SKM-1 (cell line): ENCODE data around the gene FAM227A.

Experiments used
- DNase-seq: peaks from one replicate; lab custom pipeline; 2025; ENCODE audit not compliant: unreplicated experiment; lab: John Stamatoyannopoulos, UW

FAM227A gene

GRCh38 chr22:38656256-38657044, at the start of gene FAM227A, which contains the start of gene CBY1:
Gene FAM227A (minus strand): TSS chr22:38656392. CDS start chr22:38650168, 6,224 bp downstream.
Gene CBY1 (plus strand): TSS chr22:38656638. CDS start chr22:38668055, 11,417 bp downstream.
- DNase-seq, result peak; percentile 81

GRCh38 chr22:38705235-38706100, 49.3 kb upstream of the FAM227A start, which contains the start of gene GTPBP1:
Gene GTPBP1 (plus strand): TSS chr22:38705944. CDS start chr22:38705956, 12 bp downstream.
- DNase-seq, result peak; percentile 99

DNA sequence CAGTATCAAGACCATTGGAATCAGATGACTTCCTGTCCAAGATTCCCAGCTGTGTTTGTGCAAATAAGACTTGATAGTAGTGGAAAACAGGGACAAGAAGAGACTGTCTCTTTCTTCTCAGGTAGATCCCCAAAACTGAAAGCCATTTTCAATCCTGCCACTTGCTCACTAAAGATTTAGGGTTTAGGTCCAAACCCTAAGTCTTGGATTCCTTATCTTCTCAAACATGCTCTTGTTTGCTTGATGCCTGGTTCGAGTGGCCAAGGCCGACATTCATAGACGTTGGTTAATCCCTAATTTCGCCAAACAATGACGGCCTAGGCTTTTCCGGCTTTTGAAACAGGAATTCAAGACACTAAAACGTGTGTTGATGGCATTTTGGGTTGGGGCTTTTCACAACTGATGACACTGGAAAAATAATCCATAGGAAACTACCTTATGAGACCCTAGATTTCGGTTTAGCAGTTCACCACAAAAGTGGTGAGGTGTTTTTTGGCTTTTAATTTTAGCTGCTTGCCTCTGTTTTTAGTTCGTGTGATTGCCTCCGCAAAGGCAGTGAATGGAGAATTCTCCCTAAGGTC, 48.6 kb upstream of the FAM227A start:
- DNase-seq, result no peak

DNA sequence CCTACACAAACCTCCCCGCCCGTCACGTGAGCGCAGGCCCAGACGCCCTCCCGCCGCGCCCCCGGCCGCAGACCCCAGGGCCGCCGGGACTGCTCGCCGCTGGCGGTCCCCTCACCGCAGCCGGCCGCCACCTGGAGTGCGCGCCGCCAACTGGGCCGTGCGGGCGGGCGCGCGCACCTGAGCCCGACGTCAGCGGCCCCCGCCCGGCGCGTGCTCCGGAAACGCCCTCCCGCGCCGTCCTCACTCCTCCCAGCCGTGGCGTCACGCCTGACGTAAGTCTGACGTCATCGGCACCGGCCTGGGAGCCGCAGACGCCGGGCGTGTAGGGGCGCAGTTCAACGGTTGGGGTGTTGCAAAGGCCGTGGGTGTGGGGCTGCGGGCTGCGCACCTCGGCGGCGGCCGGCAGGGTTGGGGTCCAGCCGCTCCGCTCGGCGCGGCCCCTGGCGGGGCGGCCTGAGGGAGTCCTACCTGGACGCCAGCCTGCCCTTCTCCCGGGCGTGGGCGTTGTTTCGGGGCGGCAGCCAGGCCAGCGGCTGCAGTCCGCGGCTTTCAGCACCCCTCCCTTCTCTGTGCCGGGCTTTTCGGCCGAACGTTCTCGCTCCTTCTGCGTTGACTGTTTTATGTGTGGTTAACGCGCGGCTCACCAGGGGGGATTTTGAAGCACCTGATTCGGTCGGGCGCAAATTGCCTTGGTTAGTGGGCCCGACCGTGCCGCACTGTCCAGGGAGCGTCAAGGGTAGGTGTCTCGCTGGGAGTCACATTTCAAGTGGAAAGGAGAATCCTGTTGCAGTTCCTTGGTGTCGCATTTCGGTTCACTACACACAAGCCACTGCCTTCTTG, 44.8 kb upstream of the FAM227A start, which contains the start of gene JOSD1:
TSS of gene JOSD1 (minus strand) at position 155 of the 840 bp plus-strand sequence. CDS start 956 bp downstream, outside the sequence.
- peak; percentile 56 for DNase-seq

DNA sequence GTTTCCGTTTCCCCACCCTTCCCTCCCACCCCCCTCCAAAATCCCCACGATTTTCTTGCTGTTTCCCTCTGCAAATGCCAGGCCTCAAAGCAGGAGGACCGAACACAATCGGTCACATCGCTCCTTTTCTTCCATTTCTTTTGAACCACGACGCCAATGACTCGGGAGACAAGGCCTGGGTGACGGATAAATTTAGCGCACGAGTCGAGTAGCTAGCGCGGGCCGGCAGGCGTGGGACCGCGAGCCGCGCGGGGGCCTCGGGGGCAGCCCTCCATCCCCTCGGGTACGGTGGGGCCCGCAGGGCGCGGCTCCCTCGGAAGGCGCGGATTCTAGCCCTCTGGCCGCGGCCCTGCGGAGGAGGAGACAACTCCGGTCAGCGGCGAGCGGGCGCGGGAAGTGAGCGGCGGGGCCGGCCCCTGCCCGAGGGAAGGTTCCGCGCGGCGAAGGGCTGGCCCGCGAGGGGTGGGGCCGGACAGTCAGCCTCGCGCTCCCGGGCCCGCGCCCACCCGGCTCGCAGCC, 44.1 kb upstream of the FAM227A start:
- DNase-seq, result peak; percentile 27

- no peak for DNase-seq
These were observed 43.6 kb upstream of the FAM227A start for GRCh38 chr22:38699784-38700183.

DNA sequence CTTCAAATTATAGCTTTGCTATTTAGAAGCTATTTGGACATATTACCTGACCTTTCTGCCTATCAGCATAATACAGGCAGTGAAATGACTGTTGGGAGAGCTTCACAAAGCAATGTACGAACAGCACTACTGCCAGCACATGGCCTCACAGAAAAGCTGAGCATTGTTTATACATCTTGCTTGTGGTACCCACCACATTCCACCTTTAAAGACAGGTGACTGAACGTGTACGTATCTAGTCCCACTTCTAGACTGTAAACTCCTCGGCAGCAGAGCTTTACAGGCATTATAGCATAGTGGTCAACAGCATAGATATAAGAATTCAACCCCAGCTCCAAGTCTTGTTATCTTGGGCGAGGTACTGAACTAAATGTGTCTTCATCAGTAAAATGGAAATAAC, 43.0 kb upstream of the FAM227A start:
- DNase-seq, result no peak

DNA sequence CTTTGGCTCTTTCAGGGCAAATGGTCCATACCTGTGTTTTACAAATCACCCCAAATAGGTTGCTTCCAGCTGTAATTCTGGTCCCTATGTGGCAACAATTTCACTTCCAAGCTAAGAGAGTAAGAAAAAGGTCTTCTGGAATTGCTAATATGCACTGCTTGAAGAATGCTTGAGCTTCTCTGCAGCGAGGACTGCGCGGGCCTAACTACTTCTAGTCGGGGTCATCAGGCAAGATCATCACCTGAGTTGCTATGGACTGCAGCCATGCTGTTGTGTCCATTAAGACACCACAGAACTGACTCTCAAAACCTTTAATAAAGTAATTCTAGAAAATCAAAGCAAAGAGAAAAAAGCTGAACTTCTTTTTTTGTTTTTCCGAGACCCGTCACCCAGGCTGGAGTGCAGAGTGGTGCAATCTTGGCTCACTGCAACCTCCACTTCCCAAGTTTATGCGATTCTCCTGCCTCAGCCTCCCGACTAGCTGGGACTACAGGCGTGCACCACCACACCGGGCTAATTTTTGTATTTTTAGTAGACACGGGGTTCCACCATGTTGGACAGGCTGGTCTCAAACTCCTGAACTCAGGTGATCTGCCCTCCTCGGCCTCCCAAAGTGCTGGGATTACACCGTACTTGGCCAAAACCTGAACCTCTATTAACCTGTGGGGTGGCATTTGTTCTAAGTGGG, 42.4 kb upstream of the FAM227A start:
- no peak for DNase-seq

- DNase-seq, result no peak
These were observed 41.4 kb upstream of the FAM227A start for GRCh38 chr22:38697425-38698089.

DNA sequence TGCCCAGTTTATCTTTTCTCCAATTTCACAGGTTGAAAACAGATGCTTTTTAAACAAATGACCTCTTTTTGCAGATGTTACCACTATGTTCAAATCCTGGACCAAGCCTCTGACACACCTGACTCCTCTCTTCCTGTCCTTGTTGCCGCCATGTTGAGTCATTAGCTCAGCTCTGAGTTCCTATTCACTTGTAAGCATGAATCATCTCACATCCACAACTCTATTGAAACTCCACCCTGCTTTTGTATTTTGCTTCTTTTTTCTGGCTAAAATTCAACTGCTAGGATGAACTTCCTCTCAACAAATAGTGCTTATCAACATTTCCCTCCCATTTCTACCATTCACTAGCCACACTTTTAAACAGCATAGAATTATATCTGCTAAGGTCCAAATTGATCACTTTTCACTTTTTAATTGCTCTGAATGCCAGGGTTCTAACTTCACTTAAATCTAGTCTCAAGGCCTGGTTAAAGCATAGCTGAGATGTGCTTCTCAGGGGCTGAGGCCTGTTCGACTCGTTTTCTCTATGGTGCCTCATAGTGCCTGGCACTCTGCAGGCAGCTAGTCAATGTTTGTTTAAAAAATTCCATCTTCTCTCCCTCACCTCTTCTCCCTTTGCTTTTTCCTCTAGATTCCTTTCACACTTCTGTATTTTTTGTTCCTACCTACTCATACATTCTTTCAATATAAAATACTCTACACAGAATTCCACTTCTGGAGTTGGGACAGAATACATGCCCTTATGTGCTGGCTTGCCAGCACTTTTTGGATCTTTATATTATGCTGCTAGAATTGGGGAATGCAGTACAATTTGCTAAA, 40.6 kb upstream of the FAM227A start:
- no peak for DNase-seq

GRCh38 chr22:38694940-38695339, 38.7 kb upstream of the FAM227A start:
- DNase-seq, result no peak

- DNase-seq, result no peak
These were observed 37.9 kb upstream of the FAM227A start for GRCh38 chr22:38694049-38694448.

- DNase-seq, result no peak
These were observed 33.5 kb upstream of the FAM227A start for GRCh38 chr22:38689651-38690050.

DNA sequence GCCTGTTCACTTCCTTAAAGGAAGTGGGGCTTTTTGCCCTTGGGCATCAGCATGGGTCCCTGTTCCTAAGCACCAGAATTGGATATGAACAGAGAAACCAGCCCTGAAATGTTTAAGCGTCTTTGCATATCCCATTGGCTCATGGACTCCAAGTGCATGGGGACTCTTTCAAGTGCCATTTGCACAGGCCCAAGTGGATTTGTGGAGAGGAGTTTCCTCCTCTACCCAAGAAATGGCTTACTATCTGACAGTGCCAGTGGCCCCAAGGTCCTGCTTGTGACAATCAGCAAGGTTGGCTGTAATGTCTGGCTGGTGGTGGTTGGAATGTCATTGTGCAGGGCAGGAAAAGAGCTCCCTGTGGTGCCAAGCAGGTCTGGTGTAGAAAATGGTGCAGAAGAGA, 29.6 kb upstream of the FAM227A start:
- DNase-seq, result no peak

DNA sequence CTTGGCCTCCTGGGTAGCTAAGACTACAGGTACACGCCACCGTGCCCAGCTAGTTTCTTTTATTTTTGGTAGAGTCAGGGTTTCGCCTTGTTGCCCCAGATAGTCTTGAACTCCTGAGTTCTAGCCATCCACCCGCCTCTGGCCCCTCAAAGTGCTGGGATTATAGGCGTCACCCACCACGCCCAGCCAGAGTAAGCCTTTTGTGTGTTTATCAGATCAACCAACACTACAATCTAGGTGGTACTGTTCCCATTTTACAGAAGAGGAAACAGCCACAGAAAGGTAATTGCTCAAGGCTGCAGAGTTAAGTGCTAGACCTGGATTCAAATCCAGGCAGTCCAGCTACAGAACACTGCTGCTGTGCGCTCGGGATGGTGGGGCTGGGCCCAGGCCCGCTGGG, 28.7 kb upstream of the FAM227A start:
- no peak for DNase-seq

DNA sequence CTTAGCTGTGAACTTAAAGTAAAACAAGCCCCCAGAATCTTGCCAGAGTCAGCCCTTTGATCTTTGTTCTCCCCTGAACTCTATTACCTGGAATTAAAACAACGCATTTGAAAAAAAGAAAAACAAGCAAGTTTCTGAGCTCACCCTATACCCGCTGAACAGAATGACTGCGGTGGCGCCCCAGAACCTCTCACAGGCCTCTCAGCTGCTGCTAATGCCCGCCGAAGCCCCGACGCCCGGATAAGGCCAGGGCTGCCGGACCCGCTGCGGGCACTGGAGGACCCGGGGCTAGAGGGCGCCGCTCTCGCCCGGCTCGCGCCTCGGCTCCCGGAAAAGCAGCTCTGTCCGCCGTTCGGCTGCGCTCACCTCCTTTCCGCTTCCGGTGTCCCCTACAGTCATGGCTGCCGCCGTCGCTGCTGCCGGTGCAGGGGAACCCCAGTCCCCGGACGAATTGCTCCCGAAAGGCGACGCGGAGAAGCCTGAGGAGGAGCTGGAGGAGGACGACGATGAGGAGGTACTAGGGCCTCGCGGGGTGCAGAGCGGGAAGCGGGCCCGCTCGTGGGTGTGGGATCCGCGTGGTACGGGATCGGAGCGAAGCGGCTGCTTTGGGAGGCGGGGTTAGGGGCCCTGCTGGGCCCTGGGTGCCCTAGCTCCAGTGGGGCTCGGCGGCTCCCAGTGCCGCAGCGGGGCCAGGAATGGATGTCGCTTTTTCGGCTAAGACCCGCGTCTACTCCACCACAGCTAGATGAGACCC, 25.6 kb upstream of the FAM227A start, which contains the start of gene TOMM22:
TSS of gene TOMM22 (plus strand) at position 376 of the 754 bp plus-strand sequence. CDS start at position 398, 22 bp downstream.
- DNase-seq, result peak; percentile 87

DNA sequence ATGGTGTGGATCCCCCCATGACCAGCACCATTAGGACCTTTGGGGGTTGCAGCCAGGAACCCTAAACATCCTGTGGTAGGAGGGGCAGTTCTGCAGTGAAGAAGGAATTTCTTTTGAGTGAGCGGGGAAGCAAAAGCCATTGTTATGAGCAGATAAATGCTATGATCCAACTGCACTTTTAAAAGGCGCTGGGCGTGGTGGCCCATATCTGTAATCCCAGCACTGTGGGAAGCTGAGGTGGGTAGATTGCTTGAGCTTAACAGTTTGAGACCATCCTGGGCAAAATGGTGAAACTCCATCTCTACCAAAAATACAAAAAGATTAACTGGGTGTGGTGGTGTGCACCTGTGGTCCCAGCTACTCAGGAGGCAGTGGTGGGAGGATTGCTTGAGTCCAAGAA, 19.6 kb upstream of the FAM227A start:
- DNase-seq, result no peak
